K562 (cell line): ENCODE data around the gene PHF11. TPM values are rescaled to one million over a fixed set of nuclear protein-coding genes. Genes with fewer than 3 reads are reported as not detected.

Experiments used
- BCOR ChIP-seq: fragments of 450-650 bp; IDR thresholded peaks from 2 replicates; pipeline ENCODE4 v1.6.1; 2016
- DIDO1 ChIP-seq: fragments of 450-650 bp; IDR thresholded peaks from 2 replicates; pipeline ENCODE4 v1.6.1; 2016; ENCODE audit warnings: low read depth, missing biosample characterization, missing genetic modification characterization
- EP300 ChIP-seq: IDR thresholded peaks from 2 replicates; pipeline ENCODE4 v1.6.1; 2012; ENCODE audit warnings: low read length, improper control_type of control experiment
- FOSL1 ChIP-seq: fragments of 200-800 bp; sonication (Bioruptor generic); conservative IDR thresholded peaks from 2 replicates; pipeline ENCODE4 v1.6.1; 2016; ENCODE audit warnings: missing genetic modification characterization, missing compliant biosample characterization
- HEY1 ChIP-seq: fragments of 250-450 bp; sonication (Bioruptor Pico); IDR thresholded peaks from 2 replicates; pipeline ENCODE4 v1.5.0; 2020; ENCODE audit warnings: mild to moderate bottlenecking, moderate library complexity, borderline replicate concordance
- KDM1A ChIP-seq, 2 experiments: fragments of 450-650 bp; IDR thresholded peaks; 2 replicates each; pipeline ENCODE4 v1.6.1; 2016; ENCODE audit warnings: mild to moderate bottlenecking in 2 of 2
- MAFK ChIP-seq: IDR thresholded peaks from 2 replicates; pipeline ENCODE4 v1.6.1; 2011; ENCODE audit warnings: low read length, improper control_type of control experiment
- MEIS2 ChIP-seq: fragments of 450-650 bp; IDR thresholded peaks from 2 replicates; pipeline ENCODE4 v1.6.1; 2014; ENCODE audit warnings: mild to moderate bottlenecking; ENCODE audit not compliant: partially characterized antibody
- MTF1 ChIP-seq: fragments of 250-450 bp; sonication (Bioruptor Pico); IDR thresholded peaks from 2 replicates; pipeline ENCODE4 v1.9.0; 2021; ENCODE audit warnings: moderate library complexity, mild to moderate bottlenecking, inconsistent platforms, borderline replicate concordance
- NR2C2 ChIP-seq, 2 experiments: fragments of 200-800 bp in 1 of 2; sonication (Bioruptor generic) in 1 of 2; sonication (generic) in 1 of 2; formaldehyde crosslinking in 1 of 2; IDR thresholded peaks; 2 replicates each; pipeline versions ENCODE4 v1.6.1 to v1.8.0; 2016 to 2022; ENCODE audit warnings: mild to moderate bottlenecking in 1 of 2, missing compliant biosample characterization in 1 of 2, missing genetic modification characterization in 1 of 2, missing genetic modification reagents in 1 of 2
- RBM17 ChIP-seq: fragments of 200-400 bp; formaldehyde crosslinking; IDR thresholded peaks from 2 replicates; pipeline ENCODE4 v1.6.1; 2017; ENCODE audit warnings: low read depth, mild to moderate bottlenecking, low read length, borderline replicate concordance
- SMAD4 ChIP-seq: fragments of 250-450 bp; sonication (Bioruptor Pico); conservative IDR thresholded peaks from 2 replicates; pipeline ENCODE4 v1.8.0; 2021; ENCODE audit warnings: inconsistent platforms, mild to moderate bottlenecking, moderate library complexity
- TCF3 ChIP-seq: sonication (generic); formaldehyde crosslinking; IDR thresholded peaks from 2 replicates; pipeline ENCODE4 v1.4.0; 2020; ENCODE audit warnings: mild to moderate bottlenecking, missing genetic modification reagents
- ZNF165 ChIP-seq: fragments of 250-450 bp; sonication (Bioruptor Pico); IDR thresholded peaks from 2 replicates; pipeline ENCODE4 v1.4.0; 2020; ENCODE audit warnings: borderline replicate concordance
- ZNF239 ChIP-seq: fragments of 250-450 bp; sonication (Bioruptor Pico); IDR thresholded peaks from 2 replicates; pipeline ENCODE4 v1.4.0; 2020; ENCODE audit warnings: mild to moderate bottlenecking
- ZNF354B ChIP-seq: fragments of 250-450 bp; sonication (Bioruptor Pico); IDR thresholded peaks from 2 replicates; pipeline ENCODE4 v1.4.0; 2020
- ZNF717 ChIP-seq: fragments of 250-450 bp; sonication (Bioruptor Pico); IDR thresholded peaks from 2 replicates; pipeline ENCODE4 v1.5.0; 2021
- ZNF764 ChIP-seq: fragments of 250-450 bp; sonication (Bioruptor Pico); IDR thresholded peaks from 2 replicates; pipeline ENCODE4 v1.4.0; 2020; ENCODE audit warnings: low read depth, mild to moderate bottlenecking, moderate library complexity
- polyA plus RNA-seq, 8 experiments: library from polyadenylated mRNA; depleted of rRNA in 4 of 8; stranded (reverse) in 5 of 8; unstranded in 3 of 8; fragments of >200 nt; fragmentation: Nextera tagmentation in 2 of 8; fragmentation: Illumina TruSeq in 1 of 8; extraction: Ambion mirVana in 2 of 8; extraction: Trizol in 1 of 8; gene quantifications; 2 replicates each; pipeline versions ENCODE4 v1.2.1 to v1.2.3, GENCODE V29; 2011 to 2014; ENCODE audit warnings: inconsistent platforms in 1 of 8, missing spikeins in 1 of 8
- total RNA-seq, 7 experiments: library from RNA; depleted of rRNA in 6 of 7; stranded (reverse); fragments of >200 nt in 6 of 7; fragmentation: Illumina TruSeq in 2 of 7; extraction: Trizol in 2 of 7; gene quantifications; 2 replicates each; pipeline versions ENCODE4 v1.2.1 to v1.2.3, GENCODE V29; 2011 to 2021; ENCODE audit warnings: low replicate concordance in 1 of 7
- TF ChIP-seq, protein P1 (sequence below): sonication (generic); formaldehyde crosslinking; IDR thresholded peaks from 2 replicates; pipeline ENCODE4 v1.5.0; 2020; ENCODE audit warnings: missing genetic modification reagents
- TF ChIP-seq, protein P2 (sequence below): fragments of 450-650 bp; formaldehyde crosslinking; IDR thresholded peaks from 2 replicates; pipeline ENCODE4 v1.4.0; 2020; ENCODE audit warnings: mild to moderate bottlenecking, mixed read lengths
- TF ChIP-seq, protein P3 (sequence below), 2 experiments: fragments of 450-650 bp in 1 of 2; sonication (generic) in 1 of 2; formaldehyde crosslinking in 1 of 2; IDR thresholded peaks in 1 of 2; conservative IDR thresholded peaks in 1 of 2; 2 replicates each; pipeline versions ENCODE4 v1.6.1 to v1.8.1; 2016 to 2023; ENCODE audit warnings: mild to moderate bottlenecking in 2 of 2, moderate library complexity in 2 of 2, inconsistent platforms in 1 of 2, missing genetic modification reagents in 1 of 2
- TF ChIP-seq, protein P4 (sequence below): fragments of 250-450 bp; sonication (Bioruptor Pico); IDR thresholded peaks from 2 replicates; pipeline ENCODE4 v1.8.0; 2022; ENCODE audit warnings: moderate library complexity, mild to moderate bottlenecking, inconsistent platforms
- TF ChIP-seq, protein P5 (sequence below): sonication (generic); formaldehyde crosslinking; IDR thresholded peaks from 2 replicates; pipeline ENCODE4 v1.8.1; 2023; ENCODE audit warnings: mild to moderate bottlenecking, missing genetic modification reagents
- TF ChIP-seq, protein P6 (sequence below): sonication (generic); formaldehyde crosslinking; IDR thresholded peaks from 2 replicates; pipeline ENCODE4 v1.8.0; 2022; ENCODE audit warnings: mild to moderate bottlenecking, missing genetic modification reagents

The PHF11 gene
- total and polyA plus RNA-seq, 9 of the 15 experiments (the other 6 are each of a cell fraction or from before 2014, with no cell fraction given), result 1.9 to 7.0 (median 5.3) TPM

DNA sequence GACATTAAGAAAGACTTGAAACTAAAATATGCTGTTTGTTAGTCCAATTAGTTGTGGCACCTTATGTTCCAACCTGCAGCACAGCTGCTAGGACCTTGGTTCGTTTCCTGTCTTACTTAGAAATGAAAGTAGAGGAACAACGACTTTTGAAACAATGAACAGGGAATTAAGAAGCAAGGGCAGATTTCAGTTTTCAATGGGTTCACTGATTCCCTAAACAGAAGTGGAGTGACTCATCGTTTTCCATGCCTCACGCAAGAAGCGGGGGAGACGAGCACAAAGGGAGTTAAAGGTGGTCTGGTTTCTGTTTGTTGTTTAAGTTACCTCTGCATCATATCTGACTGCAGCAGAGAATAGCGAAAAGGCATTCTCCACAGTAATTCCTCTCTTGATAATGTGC, 44.8 kb downstream of the PHF11 start (continued):
- TF ChIP-seq KDM1A (IDR thresholded peaks at IDR 0.05) (no peak), MAFK (peak; percentile 45; the same call in 1 of the 2 replicates), RBM17 (no peak), MEIS2 (no peak), HEY1 (CRISPR knock-in tag) (no peak), ZNF354B (CRISPR knock-in tag) (no peak), NR2C2 (CRISPR knock-in tag; IDR thresholded peaks at IDR 0.05) (no peak), NR2C2 (tag; IDR thresholded peaks at IDR 0.05) (no peak), ZNF165 (CRISPR knock-in tag) (no peak), EP300 (no peak), ZNF717 (CRISPR knock-in tag) (no peak), BCOR (no peak), SMAD4 (CRISPR knock-in tag) (no peak), MTF1 (CRISPR knock-in tag) (no peak), FOSL1 (peak; percentile 45), TCF3 (CRISPR knock-in tag) (peak; percentile 50), ZNF764 (CRISPR knock-in tag) (no peak), DIDO1 (tag) (no peak), ZNF239 (CRISPR knock-in tag) (no peak)
- TF ChIP-seq, protein P1, sequence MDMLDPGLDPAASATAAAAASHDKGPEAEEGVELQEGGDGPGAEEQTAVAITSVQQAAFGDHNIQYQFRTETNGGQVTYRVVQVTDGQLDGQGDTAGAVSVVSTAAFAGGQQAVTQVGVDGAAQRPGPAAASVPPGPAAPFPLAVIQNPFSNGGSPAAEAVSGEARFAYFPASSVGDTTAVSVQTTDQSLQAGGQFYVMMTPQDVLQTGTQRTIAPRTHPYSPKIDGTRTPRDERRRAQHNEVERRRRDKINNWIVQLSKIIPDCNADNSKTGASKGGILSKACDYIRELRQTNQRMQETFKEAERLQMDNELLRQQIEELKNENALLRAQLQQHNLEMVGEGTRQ (CRISPR knock-in tag), result no peak
- TF ChIP-seq, protein P2, sequence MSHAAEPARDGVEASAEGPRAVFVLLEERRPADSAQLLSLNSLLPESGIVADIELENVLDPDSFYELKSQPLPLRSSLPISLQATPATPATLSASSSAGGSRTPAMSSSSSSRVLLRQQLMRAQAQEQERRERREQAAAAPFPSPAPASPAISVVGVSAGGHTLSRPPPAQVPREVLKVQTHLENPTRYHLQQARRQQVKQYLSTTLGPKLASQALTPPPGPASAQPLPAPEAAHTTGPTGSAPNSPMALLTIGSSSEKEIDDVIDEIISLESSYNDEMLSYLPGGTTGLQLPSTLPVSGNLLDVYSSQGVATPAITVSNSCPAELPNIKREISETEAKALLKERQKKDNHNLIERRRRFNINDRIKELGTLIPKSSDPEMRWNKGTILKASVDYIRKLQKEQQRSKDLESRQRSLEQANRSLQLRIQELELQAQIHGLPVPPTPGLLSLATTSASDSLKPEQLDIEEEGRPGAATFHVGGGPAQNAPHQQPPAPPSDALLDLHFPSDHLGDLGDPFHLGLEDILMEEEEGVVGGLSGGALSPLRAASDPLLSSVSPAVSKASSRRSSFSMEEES (CRISPR knock-in tag), result no peak
- TF ChIP-seq, protein P3, sequence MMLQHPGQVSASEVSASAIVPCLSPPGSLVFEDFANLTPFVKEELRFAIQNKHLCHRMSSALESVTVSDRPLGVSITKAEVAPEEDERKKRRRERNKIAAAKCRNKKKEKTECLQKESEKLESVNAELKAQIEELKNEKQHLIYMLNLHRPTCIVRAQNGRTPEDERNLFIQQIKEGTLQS (IDR thresholded peaks at IDR 0.05), result peak; percentile 79
- TF ChIP-seq, protein P3 (CRISPR knock-in tag; conservative IDR thresholded peaks at IDR 0.05), result no peak
- TF ChIP-seq, protein P4, sequence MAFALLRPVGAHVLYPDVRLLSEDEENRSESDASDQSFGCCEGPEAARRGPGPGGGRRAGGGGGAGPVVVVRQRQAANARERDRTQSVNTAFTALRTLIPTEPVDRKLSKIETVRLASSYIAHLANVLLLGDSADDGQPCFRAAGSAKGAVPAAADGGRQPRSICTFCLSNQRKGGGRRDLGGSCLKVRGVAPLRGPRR, result no peak
- TF ChIP-seq, protein P5, sequence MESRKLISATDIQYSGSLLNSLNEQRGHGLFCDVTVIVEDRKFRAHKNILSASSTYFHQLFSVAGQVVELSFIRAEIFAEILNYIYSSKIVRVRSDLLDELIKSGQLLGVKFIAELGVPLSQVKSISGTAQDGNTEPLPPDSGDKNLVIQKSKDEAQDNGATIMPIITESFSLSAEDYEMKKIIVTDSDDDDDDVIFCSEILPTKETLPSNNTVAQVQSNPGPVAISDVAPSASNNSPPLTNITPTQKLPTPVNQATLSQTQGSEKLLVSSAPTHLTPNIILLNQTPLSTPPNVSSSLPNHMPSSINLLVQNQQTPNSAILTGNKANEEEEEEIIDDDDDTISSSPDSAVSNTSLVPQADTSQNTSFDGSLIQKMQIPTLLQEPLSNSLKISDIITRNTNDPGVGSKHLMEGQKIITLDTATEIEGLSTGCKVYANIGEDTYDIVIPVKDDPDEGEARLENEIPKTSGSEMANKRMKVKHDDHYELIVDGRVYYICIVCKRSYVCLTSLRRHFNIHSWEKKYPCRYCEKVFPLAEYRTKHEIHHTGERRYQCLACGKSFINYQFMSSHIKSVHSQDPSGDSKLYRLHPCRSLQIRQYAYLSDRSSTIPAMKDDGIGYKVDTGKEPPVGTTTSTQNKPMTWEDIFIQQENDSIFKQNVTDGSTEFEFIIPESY, result no peak
- TF ChIP-seq, protein P6, sequence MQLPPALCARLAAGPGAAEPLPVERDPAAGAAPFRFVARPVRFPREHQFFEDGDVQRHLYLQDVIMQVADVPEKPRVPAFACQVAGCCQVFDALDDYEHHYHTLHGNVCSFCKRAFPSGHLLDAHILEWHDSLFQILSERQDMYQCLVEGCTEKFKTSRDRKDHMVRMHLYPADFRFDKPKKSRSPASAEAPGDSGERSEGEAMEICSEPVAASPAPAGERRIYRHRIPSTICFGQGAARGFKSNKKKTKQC (CRISPR knock-in tag), result no peak
